Astrocyte of the hippocampus (primary cell): ENCODE measurements around the gene MUC22.
A peak's percentile ranks its signal among the peaks of the same experiment; 100 is the strongest.

Experiments used
- DNase-seq: peaks from one replicate; pipeline ENCODE4 v3.0.0; 2011; ENCODE audit warnings: low read depth, low spot score

The MUC22 gene

GRCh38 chr6:31075528-31075927, 65.3 kb downstream of the MUC22 start:
- no peak for DNase-seq

DNA sequence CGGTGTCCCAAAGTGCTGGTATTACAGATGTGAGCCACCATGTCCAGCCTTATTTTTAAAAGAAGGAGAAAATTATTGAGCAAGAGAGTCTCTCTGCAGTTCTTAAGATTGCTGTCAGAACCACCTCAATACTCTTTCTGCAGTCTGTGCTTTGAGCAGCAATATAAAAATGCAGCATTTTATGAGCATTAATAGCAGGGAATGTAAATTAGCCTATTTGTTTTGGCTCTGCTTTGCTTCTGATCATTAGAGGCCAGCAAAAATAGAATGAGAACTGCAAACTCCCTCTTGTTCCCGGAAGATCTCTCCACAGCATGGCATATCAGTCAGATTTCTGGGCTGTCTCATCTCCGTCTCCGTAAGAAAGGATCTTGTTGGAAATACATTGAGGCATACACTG, 66.3 kb downstream of the MUC22 start:
- DNase-seq = no peak

DNA sequence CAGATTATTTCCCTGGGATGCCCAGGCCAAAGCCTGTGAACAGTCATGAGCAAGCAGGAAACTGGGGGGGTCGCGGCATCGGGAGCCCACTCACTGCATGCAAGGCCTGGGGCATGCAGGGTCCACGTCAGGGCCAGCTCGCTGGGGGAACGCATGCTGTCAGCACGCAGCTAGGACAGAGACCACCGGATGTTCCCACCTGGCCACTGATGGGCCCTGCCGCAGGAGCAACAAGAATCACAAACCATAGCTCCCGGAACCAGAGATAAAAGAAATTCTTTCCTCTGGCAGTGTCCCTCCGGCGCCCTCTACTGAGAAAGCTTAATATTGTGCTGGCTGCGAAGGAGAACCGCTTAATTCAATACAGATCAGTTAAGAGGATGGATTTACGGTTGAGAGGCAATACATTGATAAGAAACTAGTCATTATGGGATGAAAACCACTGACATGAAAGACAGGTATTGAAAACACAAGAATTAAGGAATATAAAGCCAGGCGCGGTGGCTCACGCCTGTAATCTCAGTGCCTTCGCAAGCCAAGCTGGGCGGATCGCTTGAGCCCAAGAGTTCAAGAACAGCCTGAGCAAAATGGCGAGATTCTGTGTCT, 69.5 kb downstream of the MUC22 start:
- DNase-seq = peak; percentile 77

DNA sequence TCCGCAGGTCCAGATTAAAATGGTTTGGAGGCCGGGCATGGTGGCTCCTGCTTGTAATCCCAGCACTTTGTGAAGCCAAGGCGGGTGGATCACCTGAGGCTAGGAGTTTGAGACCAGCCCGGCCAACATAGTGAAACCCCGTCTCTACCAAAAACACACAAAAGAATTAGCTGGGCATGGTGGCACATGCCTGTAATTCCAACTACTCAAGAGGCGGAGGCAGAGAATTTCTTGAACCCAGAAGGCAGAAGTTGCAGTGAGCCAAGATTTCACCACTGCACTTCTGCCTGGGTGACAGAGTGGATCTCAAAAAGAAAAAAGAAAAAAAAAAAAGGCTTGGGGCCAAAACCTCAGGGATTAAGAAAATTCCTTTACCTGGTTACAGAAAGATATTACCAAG, 71.6 kb downstream of the MUC22 start:
- no peak for DNase-seq

- DNase-seq = peak; percentile 59
These were observed 73.6 kb downstream of the MUC22 start for GRCh38 chr6:31083742-31084354.
